H9 (cell line): ENCODE measurements around the gene EFCAB6. TPM values are rescaled to one million over a fixed set of nuclear protein-coding genes. Genes with fewer than 3 reads are reported as not detected.

Experiments
- DNase-seq: peaks from one replicate; pipeline ENCODE4 v3.0.0-alpha.2; 2017
- H2AFZ ChIP-seq: one replicate; pipeline ENCODE4 v1.6.1; 2013; ENCODE audit warnings: mild to moderate bottlenecking, low read length, control low read depth, moderate library complexity
- H2AK5ac ChIP-seq: 2 replicates; pipeline ENCODE4 v1.6.1; 2013; ENCODE audit warnings: low read length, control low read depth, mixed read lengths; ENCODE audit not compliant: insufficient read length
- H2BK120ac ChIP-seq: one replicate; pipeline ENCODE4 v1.6.1; 2013; ENCODE audit warnings: low read depth, mild to moderate bottlenecking, low read length, control low read depth, inconsistent platforms; ENCODE audit not compliant: poor library complexity, severe bottlenecking
- H2BK12ac ChIP-seq: 2 replicates; pipeline ENCODE4 v1.6.1; 2013; ENCODE audit warnings: low read length, control low read depth, mixed read lengths, low read depth; ENCODE audit not compliant: insufficient read length
- H2BK15ac ChIP-seq: 2 replicates; pipeline ENCODE4 v1.6.1; 2013; ENCODE audit warnings: low read depth, low read length, control low read depth
- H2BK20ac ChIP-seq: one replicate; pipeline ENCODE4 v1.6.1; 2013; ENCODE audit warnings: low read depth, mild to moderate bottlenecking, low read length, control low read depth, inconsistent platforms; ENCODE audit not compliant: poor library complexity, severe bottlenecking
- H2BK5ac ChIP-seq: 2 replicates; pipeline ENCODE4 v1.6.1; 2013; ENCODE audit warnings: low read length, control low read depth, mixed read lengths; ENCODE audit not compliant: insufficient read length
- H3K14ac ChIP-seq: 2 replicates; pipeline ENCODE4 v1.6.1; 2013; ENCODE audit warnings: low read length, control low read depth; ENCODE audit not compliant: insufficient read depth
- H3K18ac ChIP-seq: 2 replicates; pipeline ENCODE4 v1.6.1; 2013; ENCODE audit warnings: low read depth, mild to moderate bottlenecking, mixed read lengths, low read length, control low read depth; ENCODE audit not compliant: insufficient read length
- H3K23ac ChIP-seq: 2 replicates; pipeline ENCODE4 v1.6.1; 2013; ENCODE audit warnings: low read length, control low read depth, mixed read lengths, low read depth; ENCODE audit not compliant: insufficient read length
- H3K23me2 ChIP-seq: 2 replicates; pipeline ENCODE4 v1.6.1; 2013; ENCODE audit warnings: low read depth, mild to moderate bottlenecking, mixed read lengths, low read length, control low read depth; ENCODE audit not compliant: insufficient read length, poor library complexity, severe bottlenecking
- H3K27ac ChIP-seq: 2 replicates; pipeline ENCODE4 v1.5.1; 2013; ENCODE audit warnings: low read length, control low read depth, mixed read lengths, low read depth; ENCODE audit not compliant: insufficient read length
- H3K27me3 ChIP-seq: 2 replicates; pipeline ENCODE4 v1.6.1; 2013; ENCODE audit warnings: low read length, control low read depth, inconsistent platforms; ENCODE audit not compliant: insufficient read depth
- H3K4ac ChIP-seq: 2 replicates; pipeline ENCODE4 v1.6.1; 2013; ENCODE audit warnings: low read depth, mild to moderate bottlenecking, control low read depth, inconsistent platforms, low read length, moderate library complexity
- H3K4me1 ChIP-seq: 2 replicates; pipeline ENCODE4 v1.6.1; 2013; ENCODE audit warnings: low read length, control low read depth, inconsistent platforms; ENCODE audit not compliant: insufficient read depth
- H3K4me2 ChIP-seq: 2 replicates; pipeline ENCODE4 v1.6.1; 2013; ENCODE audit warnings: low read length, control low read depth, mixed read lengths; ENCODE audit not compliant: insufficient read length, insufficient read depth
- H3K56ac ChIP-seq: 2 replicates; pipeline ENCODE4 v1.6.1; 2013; ENCODE audit warnings: low read depth, mild to moderate bottlenecking, mixed read lengths, low read length, control low read depth; ENCODE audit not compliant: insufficient read length
- H3K79me1 ChIP-seq: 2 replicates; pipeline ENCODE4 v1.6.1; 2013; ENCODE audit warnings: low read depth, mild to moderate bottlenecking, moderate library complexity, low read length, control low read depth, inconsistent platforms; ENCODE audit not compliant: insufficient read depth, poor library complexity, severe bottlenecking
- H3K79me2 ChIP-seq: 2 replicates; pipeline ENCODE4 v1.6.1; 2013; ENCODE audit warnings: low read length, control low read depth, inconsistent platforms; ENCODE audit not compliant: insufficient read depth
- H3K9ac ChIP-seq: 2 replicates; pipeline ENCODE4 v1.6.1; 2013; ENCODE audit warnings: low read length, control low read depth, mixed read lengths; ENCODE audit not compliant: insufficient read length; ENCODE audit errors: extremely low read depth
- H3K9me3 ChIP-seq: one replicate; pipeline ENCODE4 v1.6.1; 2013; ENCODE audit warnings: low read depth, low read length, inconsistent platforms; ENCODE audit not compliant: control insufficient read depth
- H3T11ph ChIP-seq: one replicate; pipeline ENCODE4 v1.6.1; 2013; ENCODE audit warnings: mild to moderate bottlenecking, low read length, control low read depth, inconsistent platforms
- H4K20me1 ChIP-seq: one replicate; pipeline ENCODE4 v1.6.1; 2013; ENCODE audit not compliant: control insufficient read depth, insufficient read length, insufficient read depth
- H4K5ac ChIP-seq: 2 replicates; pipeline ENCODE4 v1.6.1; 2013; ENCODE audit warnings: low read depth, mild to moderate bottlenecking, mixed read lengths, low read length, control low read depth; ENCODE audit not compliant: insufficient read length
- H4K8ac ChIP-seq: replicated peaks from 2 replicates; pipeline ENCODE4 v1.6.1; 2013; ENCODE audit warnings: low read length, control low read depth, mixed read lengths, low read depth; ENCODE audit not compliant: insufficient read length
- H4K91ac ChIP-seq: 2 replicates; pipeline ENCODE4 v1.6.1; 2013; ENCODE audit warnings: low read depth, mild to moderate bottlenecking, moderate library complexity, mixed read lengths, low read length, control low read depth; ENCODE audit not compliant: insufficient read length
- H3K27ac Mint-ChIP-seq, 3 experiments: 2 replicates in 2 of 3; 3 replicates in 1 of 3; pipeline ENCODE4 v1.8.0; 2020 to 2021; ENCODE audit warnings: mixed read lengths in 3 of 3, mild to moderate bottlenecking in 1 of 3, moderate library complexity in 1 of 3
- H3K27me3 Mint-ChIP-seq: 2 replicates; pipeline ENCODE4 v1.8.0; 2021; ENCODE audit warnings: low read depth, mild to moderate bottlenecking, moderate library complexity, mixed read lengths
- H3K36me3 Mint-ChIP-seq, 3 experiments: 2 replicates in 2 of 3; 3 replicates in 1 of 3; pipeline ENCODE4 v1.8.0; 2020 to 2021; ENCODE audit warnings: low read depth in 3 of 3, mixed read lengths in 3 of 3; ENCODE audit not compliant: insufficient read depth in 1 of 3
- H3K4me1 Mint-ChIP-seq, 2 experiments: 2 replicates each; pipeline ENCODE4 v1.8.0; 2020; ENCODE audit warnings: mixed read lengths in 2 of 2
- H3K4me3 Mint-ChIP-seq, 2 experiments: 2 replicates in 1 of 2; 3 replicates in 1 of 2; pipeline ENCODE4 v1.8.0; 2020 to 2021; ENCODE audit warnings: mild to moderate bottlenecking in 2 of 2, mixed read lengths in 2 of 2, moderate library complexity in 1 of 2
- H3K9me3 Mint-ChIP-seq, 2 experiments: 2 replicates in 1 of 2; 3 replicates in 1 of 2; pipeline ENCODE4 v1.8.0; 2020; ENCODE audit warnings: mild to moderate bottlenecking in 2 of 2, mixed read lengths in 2 of 2, moderate library complexity in 1 of 2
- WGBS: extraction: QIAGEN DNeasy Blood & Tissue Kit; methylation state at CpG from one replicate; pipeline ENCODE4 v1.1.7; 2013; ENCODE audit warnings: missing lambda C conversion rate, low lambda C conversion rate, mixed read lengths; ENCODE audit not compliant: insufficient read length; ENCODE audit errors: extremely low coverage; 5-methylcytosine and 5-hydroxymethylcytosine counted together
- total RNA-seq: library from RNA; stranded (reverse); gene quantifications from 2 replicates; pipeline ENCODE4 v1.2.1, GENCODE V29; 2021
- TF ChIP-seq, protein P1 (sequence below): fragments of 200-600 bp; sonication (generic); conservative IDR thresholded peaks from 3 replicates; pipeline ENCODE4 v1.8.0; 2021; ENCODE audit warnings: antibody characterized with exemption, mild to moderate bottlenecking

The EFCAB6 gene
- total RNA-seq, 1 experiment from 2014 or later: 0.31 TPM

DNA sequence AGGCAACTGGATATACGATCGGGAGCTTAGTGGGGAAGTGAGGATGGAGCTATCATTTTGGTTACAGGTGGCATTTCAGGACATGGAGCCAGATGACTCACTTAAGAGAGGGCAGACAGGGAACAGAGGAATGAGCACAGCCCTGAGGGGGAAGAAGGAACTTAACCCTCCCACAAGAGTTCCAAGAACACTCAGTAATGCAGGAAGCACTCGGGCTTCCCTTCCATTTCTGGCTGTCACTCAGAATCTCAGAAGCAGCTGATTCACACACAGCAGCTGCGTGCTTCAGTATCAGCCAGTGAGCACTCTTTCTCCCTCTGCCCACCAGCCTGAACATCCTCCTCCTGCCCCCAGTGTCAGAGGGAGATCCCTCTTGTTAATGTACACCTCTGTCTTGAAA is 34.8 kb downstream of the EFCAB6 start:
- H2BK20ac ChIP-seq: no peak overlapping the region
- no peak overlapping the region for H2AK5ac ChIP-seq
- no peaks in the 10 kb centered on the region for H3K9me3 ChIP-seq
- H3K18ac ChIP-seq: no peak overlapping the region
- Mint-ChIP-seq H3K27ac (no peak overlapping the region), H3K4me3 (no peak overlapping the region), H3K4me1 (peaks cover 0 to 2% of the 10 kb centered on the region in 2 experiments; a peak in 1 of 4 replicates), H3K9me3 (no peaks in the 10 kb centered on the region), H3K36me3 (no peaks in the 10 kb centered on the region), H3K27me3 (peaks cover 6% of the 10 kb centered on the region)
- H2AFZ ChIP-seq: no peak overlapping the region
- no peaks in the 10 kb centered on the region for H4K20me1 ChIP-seq
- H3K56ac ChIP-seq: no peak overlapping the region
- H3K79me1 ChIP-seq: no peaks in the 10 kb centered on the region
- H4K91ac ChIP-seq: no peak overlapping the region
- no peak overlapping the region for H3T11ph ChIP-seq
- TF ChIP-seq, protein P1, sequence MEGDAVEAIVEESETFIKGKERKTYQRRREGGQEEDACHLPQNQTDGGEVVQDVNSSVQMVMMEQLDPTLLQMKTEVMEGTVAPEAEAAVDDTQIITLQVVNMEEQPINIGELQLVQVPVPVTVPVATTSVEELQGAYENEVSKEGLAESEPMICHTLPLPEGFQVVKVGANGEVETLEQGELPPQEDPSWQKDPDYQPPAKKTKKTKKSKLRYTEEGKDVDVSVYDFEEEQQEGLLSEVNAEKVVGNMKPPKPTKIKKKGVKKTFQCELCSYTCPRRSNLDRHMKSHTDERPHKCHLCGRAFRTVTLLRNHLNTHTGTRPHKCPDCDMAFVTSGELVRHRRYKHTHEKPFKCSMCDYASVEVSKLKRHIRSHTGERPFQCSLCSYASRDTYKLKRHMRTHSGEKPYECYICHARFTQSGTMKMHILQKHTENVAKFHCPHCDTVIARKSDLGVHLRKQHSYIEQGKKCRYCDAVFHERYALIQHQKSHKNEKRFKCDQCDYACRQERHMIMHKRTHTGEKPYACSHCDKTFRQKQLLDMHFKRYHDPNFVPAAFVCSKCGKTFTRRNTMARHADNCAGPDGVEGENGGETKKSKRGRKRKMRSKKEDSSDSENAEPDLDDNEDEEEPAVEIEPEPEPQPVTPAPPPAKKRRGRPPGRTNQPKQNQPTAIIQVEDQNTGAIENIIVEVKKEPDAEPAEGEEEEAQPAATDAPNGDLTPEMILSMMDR: no peak
- H3K9ac ChIP-seq: no peak overlapping the region
- H3K23ac ChIP-seq: no peak overlapping the region
- H3K79me2 ChIP-seq: no peaks in the 10 kb centered on the region
- H4K8ac ChIP-seq: no peak overlapping the region
- H2BK120ac ChIP-seq: no peak overlapping the region
- H2BK15ac ChIP-seq: no peak overlapping the region
- H3K27ac ChIP-seq: no peak overlapping the region
- H3K4ac ChIP-seq: no peak overlapping the region
- no peak overlapping the region for H2BK12ac ChIP-seq
- H3K27me3 ChIP-seq: peaks cover 2% of the 10 kb centered on the region; the same call in 1 of the 2 replicates
- H2BK5ac ChIP-seq: no peak overlapping the region
- no CpG with 5 or more reads among the region's 4 CpGs for WGBS
- no peak overlapping the region for H3K4me2 ChIP-seq
- H4K5ac ChIP-seq: no peak overlapping the region
- no peaks in the 10 kb centered on the region for H3K23me2 ChIP-seq
- no peak for DNase-seq
- H3K14ac ChIP-seq: no peak overlapping the region
- no peaks in the 10 kb centered on the region for H3K4me1 ChIP-seq
